Activated CD4-positive, alpha-beta T cell treated with anti-CD3 and anti-CD28 coated beads, Interleukin-10, Interleukin-2, amounts not matched to agents 100 ng/mL and 50 ng/mL, durations not matched to agents 16 hours and 8 hours (primary cell): Measurements from ENCODE around the gene TIMM44.

Experiments
- DNase-seq: peaks from one replicate; pipeline ENCODE4 v3.0.0-alpha.2; 2020

The TIMM44 gene

DNA sequence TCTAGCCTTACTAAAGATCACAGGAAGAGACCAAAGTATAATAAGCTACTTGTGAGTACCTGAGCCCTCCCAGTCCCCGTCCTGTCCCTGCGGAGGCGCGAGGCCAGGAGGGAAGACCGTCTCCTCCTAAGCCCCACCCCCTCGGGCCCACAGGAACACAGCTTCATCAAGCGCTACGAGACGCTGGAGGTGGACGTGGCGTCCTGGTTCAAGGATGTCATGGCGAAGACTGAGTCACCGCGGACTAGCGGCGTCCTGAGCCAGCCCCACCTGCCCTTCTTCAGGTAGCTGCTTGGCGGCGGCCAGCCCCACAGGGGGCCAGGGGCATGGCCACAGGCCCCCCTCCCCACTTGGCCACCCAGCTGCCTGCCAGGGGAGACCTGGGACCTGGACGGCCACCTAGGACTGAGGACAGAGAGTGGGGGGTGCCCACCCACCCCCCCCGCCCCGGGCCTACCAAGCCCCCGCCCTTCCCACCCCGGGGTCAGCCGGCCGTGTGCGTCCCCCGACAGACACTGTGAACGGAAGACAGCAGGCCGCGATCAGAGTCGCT lies 31.2 kb downstream of the TIMM44 start:
- DNase-seq, result no peak

- DNase-seq, result no peak
Measured at GRCh38 chr19:7911508-7912143, 31.8 kb downstream of the TIMM44 start.

- DNase-seq, result no peak
Measured at GRCh38 chr19:7910321-7911161, 32.9 kb downstream of the TIMM44 start.

DNA sequence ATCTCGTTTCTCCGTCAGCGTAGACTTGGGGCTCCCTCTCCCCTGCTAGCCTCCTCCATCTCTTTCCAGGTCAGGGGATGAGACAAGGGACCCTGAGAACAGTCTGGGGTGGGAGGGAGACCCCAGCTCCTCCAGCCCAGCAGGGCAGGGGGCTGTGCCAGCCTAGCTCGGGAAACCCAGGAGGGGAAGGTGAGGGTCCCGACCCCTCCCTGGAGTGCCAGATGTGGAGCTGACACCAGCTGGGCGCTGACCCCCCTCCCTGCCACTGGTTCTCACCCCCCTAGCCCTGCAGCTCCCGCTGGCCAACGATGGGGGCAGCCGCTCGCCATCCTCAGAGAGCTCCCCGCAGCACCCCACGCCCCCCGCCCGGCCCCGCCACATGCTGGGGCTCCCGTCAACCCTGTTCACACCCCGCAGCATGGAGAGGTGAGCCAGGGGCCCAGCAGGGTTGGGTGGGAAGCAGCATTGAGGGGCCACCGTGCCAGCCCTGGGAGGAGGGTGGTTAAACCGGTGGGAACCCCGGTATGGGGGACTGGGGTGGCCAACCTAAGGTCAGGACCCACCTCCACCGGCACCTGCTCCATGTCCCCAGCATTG lies 33.9 kb downstream of the TIMM44 start:
- no peak for DNase-seq

- DNase-seq, result no peak
Measured at GRCh38 chr19:7908742-7909461, 34.6 kb downstream of the TIMM44 start.

DNA sequence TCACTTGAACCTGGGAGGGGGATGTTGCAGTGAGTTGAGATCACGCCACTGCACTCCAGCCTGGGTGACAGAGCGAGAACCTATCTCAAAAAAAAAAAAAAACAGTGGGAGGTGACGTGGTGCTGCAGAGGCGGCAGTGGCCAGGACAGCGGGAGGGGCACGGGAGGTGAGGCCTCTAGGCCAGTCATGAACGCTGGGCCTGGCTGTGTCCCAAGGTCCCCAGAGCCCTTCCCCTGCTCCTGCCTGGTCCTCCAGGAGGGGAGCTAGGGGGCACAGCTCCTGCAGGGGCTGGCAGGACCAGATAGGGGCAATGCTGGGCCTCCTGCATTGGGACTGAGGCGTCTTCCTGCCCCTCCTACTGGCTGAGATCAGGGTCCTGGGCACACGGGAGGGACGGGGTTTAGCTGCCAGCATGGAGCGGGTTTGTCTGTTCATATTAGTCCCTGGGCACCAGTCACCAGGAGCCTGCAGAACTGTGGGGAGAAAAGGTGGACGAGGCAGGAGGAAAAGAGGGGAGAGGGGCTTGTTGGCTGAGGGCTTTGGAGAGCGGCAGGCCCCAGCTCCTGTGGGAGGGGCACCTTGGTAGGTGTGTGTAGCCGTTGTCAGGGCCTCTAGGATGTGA lies 35.3 kb downstream of the TIMM44 start:
- DNase-seq, result no peak

GRCh38 chr19:7907544-7907943 lies 35.9 kb downstream of the TIMM44 start:
- no peak for DNase-seq

DNA sequence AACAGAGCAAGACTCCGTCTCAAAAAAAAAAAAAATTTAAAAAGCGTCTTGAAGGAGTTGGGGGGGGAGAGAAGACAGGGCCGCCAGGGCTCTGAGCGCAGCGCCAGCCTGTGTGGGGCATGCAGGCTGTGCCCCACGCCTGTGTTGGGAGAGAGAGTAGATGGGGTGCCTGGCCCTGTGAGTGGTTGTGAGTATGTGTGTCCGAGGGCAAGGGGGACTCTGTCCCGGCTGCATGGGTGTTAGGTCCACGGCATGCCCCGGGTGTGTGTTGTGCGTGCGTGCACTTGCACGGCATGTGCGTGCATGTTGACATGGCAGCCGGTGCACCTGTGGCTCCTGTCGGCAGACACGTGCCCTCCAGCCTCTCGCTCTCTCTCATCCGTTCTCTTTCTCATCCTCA lies 36.3 kb downstream of the TIMM44 start:
- DNase-seq, result no peak

- no peak for DNase-seq
Measured at GRCh38 chr19:7905859-7906258, 37.6 kb downstream of the TIMM44 start.

GRCh38 chr19:7905268-7905667 lies 38.2 kb downstream of the TIMM44 start:
- no peak for DNase-seq

- peak; percentile 60 for DNase-seq
Measured at GRCh38 chr19:7904074-7905020, 39.1 kb downstream of the TIMM44 start.

GRCh38 chr19:7903244-7904073 lies 40.0 kb downstream of the TIMM44 start, which contains the start of gene MAP2K7:
TSS of gene MAP2K7 (plus strand) at chr19:7903877. CDS start at chr19:7903945, 68 bp downstream.
- DNase-seq, result peak; percentile 100

DNA sequence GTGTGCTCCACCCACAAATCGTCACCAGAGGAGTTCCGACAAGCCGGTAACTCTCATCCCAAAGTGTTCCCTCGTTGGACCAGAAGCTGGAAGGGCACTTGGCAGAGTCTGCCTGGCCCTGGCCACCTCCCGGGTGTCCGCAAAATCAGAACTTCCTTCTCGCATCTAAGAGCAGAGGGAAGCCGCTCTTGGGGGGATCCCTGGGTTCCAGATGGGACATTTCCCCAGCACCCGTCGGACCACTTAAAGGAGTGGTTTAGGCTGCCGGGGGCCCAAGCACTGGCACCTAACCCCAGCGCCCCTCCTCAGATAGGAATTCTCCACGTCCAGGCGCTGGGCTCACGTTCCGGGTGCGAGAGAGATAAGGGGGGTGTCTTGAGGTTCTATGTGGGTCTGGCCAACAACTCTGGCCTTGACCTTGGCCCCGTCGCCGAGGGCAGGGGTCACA lies 40.6 kb downstream of the TIMM44 start:
- DNase-seq, result no peak

GRCh38 chr19:7901337-7901736 lies 42.1 kb downstream of the TIMM44 start:
- DNase-seq, result no peak

DNA sequence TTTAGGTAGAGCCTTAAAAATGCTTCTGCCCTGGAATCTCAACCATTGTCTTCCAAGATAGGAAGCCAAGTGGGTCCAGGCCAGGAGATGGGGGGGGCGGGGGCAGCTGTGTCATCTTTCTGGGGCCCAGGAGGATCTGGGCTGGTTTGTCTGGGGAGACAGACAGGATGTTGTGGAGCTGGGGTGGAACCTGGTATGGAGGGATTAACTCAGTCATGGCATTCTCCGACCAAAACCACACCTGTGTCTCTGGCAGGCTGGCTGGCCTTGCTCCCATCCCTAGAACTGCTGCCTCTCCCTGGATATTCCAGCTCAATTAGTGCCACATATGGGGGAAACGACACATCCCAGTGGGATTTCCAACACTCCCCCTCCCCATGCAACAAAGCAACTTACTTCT lies 42.5 kb downstream of the TIMM44 start:
- DNase-seq, result no peak

- DNase-seq, result no peak
Measured at GRCh38 chr19:7900401-7900870, 43.0 kb downstream of the TIMM44 start.

- DNase-seq, result no peak
Measured at GRCh38 chr19:7899751-7900378, 43.6 kb downstream of the TIMM44 start.

DNA sequence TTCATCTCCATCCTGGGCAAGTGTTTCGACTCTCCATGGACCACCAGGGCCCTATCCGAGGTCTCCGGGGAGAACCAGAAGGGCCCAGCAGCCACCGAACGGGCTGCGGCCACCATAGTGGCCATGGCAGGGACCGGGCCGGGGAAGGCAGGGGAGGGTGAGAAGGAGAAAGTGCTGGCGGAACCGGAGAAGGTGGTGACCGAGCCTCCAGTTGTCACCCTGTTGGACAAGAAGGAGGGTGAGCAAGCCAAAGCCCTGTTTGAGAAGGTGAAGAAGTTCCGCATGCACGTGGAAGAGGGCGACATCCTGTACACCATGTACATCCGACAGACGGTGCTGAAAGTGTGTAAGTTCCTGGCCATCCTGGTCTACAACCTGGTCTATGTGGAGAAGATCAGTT lies 44.5 kb downstream of the TIMM44 start:
- DNase-seq, result no peak

- no peak for DNase-seq
Measured at GRCh38 chr19:7897292-7897691, 46.2 kb downstream of the TIMM44 start.

DNA sequence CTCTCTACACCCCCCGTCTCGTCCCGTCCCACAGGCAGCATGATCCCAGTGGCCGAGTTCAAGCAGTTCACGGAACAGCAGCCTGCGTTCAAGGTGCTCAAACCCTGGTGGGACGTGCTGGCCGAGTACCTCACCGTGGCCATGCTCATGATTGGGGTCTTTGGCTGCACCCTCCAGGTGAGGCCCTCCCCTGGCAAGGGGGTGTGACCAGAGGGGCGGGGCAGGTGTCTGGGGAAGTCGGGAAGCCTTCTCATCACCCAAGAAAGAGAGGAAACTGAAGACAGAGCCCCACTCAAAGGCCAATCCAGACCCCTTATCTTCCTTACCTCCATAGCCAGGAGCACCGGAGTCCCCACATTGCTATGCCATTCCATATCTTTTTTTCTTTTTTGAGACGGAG lies 47.9 kb downstream of the TIMM44 start:
- DNase-seq, result no peak
